HepG2 (cell line): Measurements from ENCODE around the gene UBE2I.

Experiments used
- CTCF ChIP-seq: sonication (generic); formaldehyde crosslinking; IDR thresholded peaks from 2 replicates; pipeline ENCODE4 v1.5.0; 2020; ENCODE audit warnings: mild to moderate bottlenecking, missing genetic modification reagents, moderate library complexity
- NR3C1 ChIP-seq: sonication (generic); formaldehyde crosslinking; IDR thresholded peaks from 2 replicates; pipeline ENCODE4 v1.4.0; 2020; ENCODE audit warnings: missing genetic modification reagents
- PREB ChIP-seq: sonication (generic); formaldehyde crosslinking; IDR thresholded peaks from 2 replicates; pipeline ENCODE4 v1.4.0; 2020; ENCODE audit warnings: missing genetic modification reagents
- SRF ChIP-seq: IDR thresholded peaks from 2 replicates; pipeline ENCODE4 v1.6.1; 2011; ENCODE audit warnings: mild to moderate bottlenecking, low read depth, low read length, moderate library complexity
- TFE3 ChIP-seq: IDR thresholded peaks from 2 replicates; pipeline ENCODE4 v1.6.1; 2016
- TF ChIP-seq, protein P1 (sequence below): sonication (generic); formaldehyde crosslinking; IDR thresholded peaks from 2 replicates; pipeline ENCODE4 v1.8.1; 2022; ENCODE audit warnings: mild to moderate bottlenecking, missing genetic modification reagents

DNA sequence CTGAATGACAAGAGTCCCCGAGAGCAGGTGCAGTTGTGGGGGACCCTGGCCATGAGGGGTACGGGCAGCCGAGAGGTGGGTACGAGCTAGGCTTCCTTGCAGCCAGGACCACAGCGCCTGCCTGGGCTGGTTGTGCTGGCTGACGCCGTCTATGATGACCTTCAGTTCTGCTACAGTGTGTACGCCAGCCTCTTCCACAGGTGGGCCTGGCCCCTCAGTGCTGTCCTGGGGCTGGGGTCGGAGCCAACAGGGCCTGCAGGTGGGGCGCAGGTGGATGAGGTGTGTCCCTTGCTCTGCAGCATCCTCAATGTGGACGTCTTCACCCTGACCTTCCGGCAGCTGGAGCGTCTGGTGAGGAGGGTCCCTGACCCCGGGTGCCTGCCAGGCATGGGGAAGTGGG is 35.1 kb downstream of the UBE2I start:
- TF ChIP-seq CTCF: no peak
- TF ChIP-seq, protein P1, sequence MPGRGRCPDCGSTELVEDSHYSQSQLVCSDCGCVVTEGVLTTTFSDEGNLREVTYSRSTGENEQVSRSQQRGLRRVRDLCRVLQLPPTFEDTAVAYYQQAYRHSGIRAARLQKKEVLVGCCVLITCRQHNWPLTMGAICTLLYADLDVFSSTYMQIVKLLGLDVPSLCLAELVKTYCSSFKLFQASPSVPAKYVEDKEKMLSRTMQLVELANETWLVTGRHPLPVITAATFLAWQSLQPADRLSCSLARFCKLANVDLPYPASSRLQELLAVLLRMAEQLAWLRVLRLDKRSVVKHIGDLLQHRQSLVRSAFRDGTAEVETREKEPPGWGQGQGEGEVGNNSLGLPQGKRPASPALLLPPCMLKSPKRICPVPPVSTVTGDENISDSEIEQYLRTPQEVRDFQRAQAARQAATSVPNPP (CRISPR knock-in tag): no peak
- TF ChIP-seq PREB (CRISPR knock-in tag): no peak
- no peak for TF ChIP-seq SRF
- TF ChIP-seq NR3C1 (CRISPR knock-in tag): no peak
- no peak for TF ChIP-seq TFE3
